HG02943 (cell line): ENCODE results near the gene BCL7B.
"Not testable (repeated sequence)": the region's sequence is repeated elsewhere in the genome, so short reads cannot be mapped to it uniquely, and the experiment has no call there.

Experiments
- ATAC-seq: cut with Tn5 transposase; IDR thresholded peaks from one replicate; pipeline ENCODE4 v1.9.1; 2021; ENCODE audit warnings: mild to moderate bottlenecking, low read depth, moderate library complexity; ENCODE audit not compliant: unreplicated experiment

BCL7B gene

GRCh38 chr7:73573276-73573675 lies 15.8 kb upstream of the BCL7B start:
- no peak for ATAC-seq

GRCh38 chr7:73572767-73573186 lies 15.3 kb upstream of the BCL7B start:
- no peak for ATAC-seq

- ATAC-seq = no peak
Measured at GRCh38 chr7:73570977-73571376, 13.5 kb upstream of the BCL7B start.

- no peak for ATAC-seq
Measured at GRCh38 chr7:73570521-73570920, 13.0 kb upstream of the BCL7B start.

GRCh38 chr7:73569042-73569608 lies 11.6 kb upstream of the BCL7B start:
- no peak for ATAC-seq

GRCh38 chr7:73567846-73568685 lies 10.6 kb upstream of the BCL7B start:
- no peak for ATAC-seq

- ATAC-seq = no peak
Measured at GRCh38 chr7:73567140-73567539, 9.7 kb upstream of the BCL7B start.

GRCh38 chr7:73566431-73566830 lies 8.9 kb upstream of the BCL7B start:
- not testable (repeated sequence) for ATAC-seq

- no peak for ATAC-seq
Measured at GRCh38 chr7:73565675-73566340, 8.3 kb upstream of the BCL7B start.

- no peak for ATAC-seq
Measured at GRCh38 chr7:73560109-73560835, 2.8 kb upstream of the BCL7B start.

GRCh38 chr7:73557108-73557396 lies 438 bp downstream of the BCL7B start:
- peak; percentile 77 for ATAC-seq

GRCh38 chr7:73556208-73557107 lies 1.0 kb downstream of the BCL7B start:
- ATAC-seq = no peak

- no peak for ATAC-seq
Measured at GRCh38 chr7:73555411-73555982, 2.0 kb downstream of the BCL7B start.

- ATAC-seq = not testable (repeated sequence)
Measured at GRCh38 chr7:73550093-73550492, 7.4 kb downstream of the BCL7B start.

GRCh38 chr7:73549176-73549575 lies 8.3 kb downstream of the BCL7B start:
- ATAC-seq = no peak

- no peak for ATAC-seq
Measured at GRCh38 chr7:73547841-73548240, 9.6 kb downstream of the BCL7B start.

- ATAC-seq = no peak
Measured at GRCh38 chr7:73544678-73545077, 12.8 kb downstream of the BCL7B start.

GRCh38 chr7:73541722-73542121 lies 15.8 kb downstream of the BCL7B start:
- no peak for ATAC-seq

GRCh38 chr7:73539709-73540108 lies 17.8 kb downstream of the BCL7B start:
- ATAC-seq = no peak

GRCh38 chr7:73538510-73538909 lies 19.0 kb downstream of the BCL7B start:
- not testable (repeated sequence) for ATAC-seq
